ENCODE data around the gene MTARC2. TPM values are rescaled to one million over a fixed set of nuclear protein-coding genes. Genes with fewer than 3 reads are reported as not detected.

The MTARC2 gene
- total RNA-seq, 1 donor from 2014 or later, result 58.6 TPM

GRCh38 chr1:220787069-220787619, 39.0 kb downstream of the MTARC2 start:
- peaks cover 32% of the 10 kb centered on the region for H3K4me1 ChIP-seq
- DNase-seq (peak; percentile 84), ATAC-seq (peak; percentile 85)
- H3K9me3 ChIP-seq, result no peaks in the 10 kb centered on the region
- peak overlapping the region; percentile 49 for H3K4me3 ChIP-seq
- no peak for TF ChIP-seq CTCF (IDR thresholded peaks at IDR 0.05)
- H3K36me3 ChIP-seq, result peaks cover 22% of the 10 kb centered on the region
- no peaks in the 10 kb centered on the region for H3K27me3 ChIP-seq
- H3K27ac ChIP-seq, result peak overlapping the region; percentile 60
- intact Hi-C loops (cut with DNase I), result no loop called here

- peaks cover 32% of the 10 kb centered on the region for H3K4me1 ChIP-seq
- no peak for TF ChIP-seq CTCF (IDR thresholded peaks at IDR 0.05)
- intact Hi-C loops (cut with DNase I), result no loop called here
These were observed 40.8 kb downstream of the MTARC2 start for GRCh38 chr1:220788900-220789299.

GRCh38 chr1:220789532-220790147, 41.5 kb downstream of the MTARC2 start:
- TF ChIP-seq CTCF (IDR thresholded peaks at IDR 0.05), result no peak
- no peaks in the 10 kb centered on the region for H3K9me3 ChIP-seq
- ATAC-seq (no peak), DNase-seq (no peak)
- H3K36me3 ChIP-seq, result no peaks in the 10 kb centered on the region
- H3K4me1 ChIP-seq, result peaks cover 32% of the 10 kb centered on the region
- intact Hi-C loops (cut with DNase I), result no loop called here
- no peaks in the 10 kb centered on the region for H3K27me3 ChIP-seq
- no peak overlapping the region for H3K4me3 ChIP-seq
- peak overlapping the region; percentile 27 for H3K27ac ChIP-seq

More at GRCh38 chr1:220788900-220789299, 40.8 kb downstream of the MTARC2 start:
- no peak for DNase-seq
- H3K9me3 ChIP-seq, result no peaks in the 10 kb centered on the region
- H3K27ac ChIP-seq, result peak overlapping the region; percentile 27
- H3K36me3 ChIP-seq, result peaks cover 6% of the 10 kb centered on the region
- no peaks in the 10 kb centered on the region for H3K27me3 ChIP-seq
- no peak overlapping the region for H3K4me3 ChIP-seq
- ATAC-seq, result no peak

- no peaks in the 10 kb centered on the region for H3K27me3 ChIP-seq
- peak overlapping the region; percentile 63 for H3K27ac ChIP-seq
- TF ChIP-seq CTCF (IDR thresholded peaks at IDR 0.05), result no peak
- intact Hi-C loops (cut with DNase I), result no loop called here
- ATAC-seq, result no peak
- no peaks in the 10 kb centered on the region for H3K36me3 ChIP-seq
- no peak for DNase-seq
- H3K9me3 ChIP-seq, result no peaks in the 10 kb centered on the region
- H3K4me3 ChIP-seq, result no peak overlapping the region
- peaks cover 28% of the 10 kb centered on the region for H3K4me1 ChIP-seq
These were observed 43.2 kb downstream of the MTARC2 start for GRCh38 chr1:220791285-220791684.

GRCh38 chr1:220791956-220792355, 43.8 kb downstream of the MTARC2 start:
- Histone ChIP-seq H3K9me3 (no peaks in the 10 kb centered on the region), H3K36me3 (no peaks in the 10 kb centered on the region), H3K4me3 (no peak overlapping the region), H3K4me1 (peaks cover 24% of the 10 kb centered on the region), H3K27ac (peak overlapping the region; percentile 63), H3K27me3 (no peaks in the 10 kb centered on the region)
- no peak for DNase-seq
- intact Hi-C loops (cut with DNase I), result no loop called here
- no peak for TF ChIP-seq CTCF (IDR thresholded peaks at IDR 0.05)
- ATAC-seq, result peak; percentile 13
